CD4-positive, CD25-positive, alpha-beta regulatory T cell (primary cell): ENCODE data around the gene LCORL. TPM values are rescaled to one million over a fixed set of nuclear protein-coding genes. Genes with fewer than 3 reads are reported as not detected.
"Not testable (repeated sequence)": the region's sequence is repeated elsewhere in the genome, so short reads cannot be mapped to it uniquely, and the experiment has no call there.

Source experiments
- ATAC-seq, 2 donors: fragments of 150-1000 bp; cut with Tn5 transposase; one replicate each; pipeline ENCODE4 v1.10.0; 2021; ENCODE audit warnings: low read depth in 2 of 2, moderate number of reproducible peaks in 2 of 2, moderate library complexity in 1 of 2
- DNase-seq, 3 donors: peaks; one replicate each; pipeline versions ENCODE4 v3.0.0 to v3.0.0-alpha.2; 2012 to 2022; ENCODE audit warnings: mixed read lengths in 1 of 3
- H3K27ac ChIP-seq: one replicate; pipeline ENCODE4 v1.7.0; 2013; ENCODE audit warnings: mild to moderate bottlenecking, low read length; ENCODE audit not compliant: insufficient read depth, poor library complexity, severe bottlenecking
- H3K27me3 ChIP-seq: one replicate; pipeline ENCODE4 v1.7.0; 2013; ENCODE audit warnings: low read length; ENCODE audit not compliant: control insufficient read depth, insufficient read depth
- H3K36me3 ChIP-seq: one replicate; pipeline ENCODE4 v1.7.0; 2013; ENCODE audit warnings: mild to moderate bottlenecking, low read length, moderate library complexity; ENCODE audit not compliant: control insufficient read depth, insufficient read depth
- H3K4me1 ChIP-seq: 2 replicates; pipeline ENCODE4 v1.7.0; 2013; ENCODE audit warnings: mild to moderate bottlenecking, low read length; ENCODE audit not compliant: insufficient read depth, control insufficient read depth, poor library complexity, severe bottlenecking
- H3K4me3 ChIP-seq: one replicate; pipeline ENCODE4 v1.7.0; 2013; ENCODE audit warnings: low read depth, mild to moderate bottlenecking, low read length, moderate library complexity
- H3K9me3 ChIP-seq, 2 experiments: 1 replicate in 1 of 2; 2 replicates in 1 of 2; pipeline ENCODE4 v1.7.0; 2013; ENCODE audit warnings: low read length in 2 of 2, mild to moderate bottlenecking in 1 of 2, moderate library complexity in 1 of 2; ENCODE audit not compliant: control insufficient read depth in 2 of 2
- H3K27ac Mint-ChIP-seq, 3 donors: one replicate each; pipeline ENCODE4 v1.8.0; 2020 to 2022; ENCODE audit warnings: mild to moderate bottlenecking in 3 of 3, mixed read lengths in 3 of 3, moderate library complexity in 2 of 3
- H3K27me3 Mint-ChIP-seq: one replicate; pipeline ENCODE4 v1.8.0; 2022; ENCODE audit warnings: mild to moderate bottlenecking, mixed read lengths
- H3K36me3 Mint-ChIP-seq: one replicate; pipeline ENCODE4 v1.8.0; 2020; ENCODE audit warnings: mixed read lengths
- H3K4me1 Mint-ChIP-seq, 4 donors: one replicate each; pipeline ENCODE4 v1.8.0; 2020 to 2022; ENCODE audit warnings: mixed read lengths in 4 of 4, mild to moderate bottlenecking in 1 of 4
- H3K4me3 Mint-ChIP-seq, 4 donors: one replicate each; pipeline ENCODE4 v1.8.0; 2020 to 2022; ENCODE audit warnings: mild to moderate bottlenecking in 4 of 4, mixed read lengths in 4 of 4, moderate library complexity in 3 of 4
- H3K9me3 Mint-ChIP-seq, 7 donors: one replicate each; pipeline ENCODE4 v1.8.0; 2020 to 2022; ENCODE audit warnings: mixed read lengths in 7 of 7, mild to moderate bottlenecking in 3 of 7, moderate library complexity in 2 of 7
- polyA plus RNA-seq, 4 donors: library from polyadenylated mRNA; unstranded; fragments of 300-500 nt; fragmentation: Illumina TruSeq; gene quantifications; one replicate each; pipeline ENCODE4 v1.2.3, GENCODE V29; 2021
- total RNA-seq: library from RNA; stranded (reverse); gene quantifications from one replicate; pipeline ENCODE4 v1.2.3, GENCODE V29; 2022

LCORL gene
- total and polyA plus RNA-seq, 5 donors from 2014 or later = 7.0 to 15.6 (median 11.3) TPM

GRCh38 chr4:17854036-17854435, 167.5 kb downstream of the LCORL start:
- no peaks in the 10 kb centered on the region for H3K36me3 ChIP-seq
- no peak overlapping the region for H3K4me3 Mint-ChIP-seq
- no peak for DNase-seq
- H3K9me3 ChIP-seq = peaks cover 0 to 3% of the 10 kb centered on the region in 2 experiments
- H3K27me3 ChIP-seq = no peaks in the 10 kb centered on the region
- H3K27ac Mint-ChIP-seq = no peak overlapping the region
- ATAC-seq = no peak
- H3K27ac ChIP-seq = no peak overlapping the region
- H3K36me3 Mint-ChIP-seq = peaks cover 4% of the 10 kb centered on the region
- H3K9me3 Mint-ChIP-seq = peaks cover 0 to 8% (median 5%) of the 10 kb centered on the region in 7 donors
- H3K4me1 Mint-ChIP-seq = no peaks in the 10 kb centered on the region
- H3K4me3 ChIP-seq = no peak overlapping the region
- H3K27me3 Mint-ChIP-seq = no peaks in the 10 kb centered on the region
- no peaks in the 10 kb centered on the region for H3K4me1 ChIP-seq

DNA sequence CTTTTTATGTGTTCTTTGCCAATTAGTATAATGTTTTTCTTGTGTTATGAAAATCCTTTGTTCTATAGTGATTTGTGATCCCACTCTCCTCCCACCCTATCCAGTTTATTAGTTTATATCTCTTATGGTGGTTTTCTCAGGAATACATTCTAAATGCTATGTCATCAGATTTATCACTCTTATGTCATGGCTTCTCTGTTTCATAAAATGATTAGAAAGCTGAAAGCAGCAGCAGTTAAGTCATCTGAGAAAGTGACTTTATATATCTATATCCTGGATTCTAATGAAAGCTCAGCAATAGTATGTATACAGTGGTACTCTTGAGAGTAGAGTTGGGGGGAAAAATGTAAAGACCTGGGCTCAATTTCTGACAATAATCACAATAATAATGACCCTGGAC, 169.6 kb downstream of the LCORL start:
- Histone ChIP-seq H3K27me3 (no peaks in the 10 kb centered on the region), H3K9me3 (no peaks in the 10 kb centered on the region), H3K4me3 (no peak overlapping the region), H3K27ac (no peak overlapping the region), H3K4me1 (no peaks in the 10 kb centered on the region), H3K36me3 (no peaks in the 10 kb centered on the region)
- no peaks in the 10 kb centered on the region for H3K4me1 Mint-ChIP-seq
- H3K9me3 Mint-ChIP-seq = peaks cover 0 to 4% (median 0%) of the 10 kb centered on the region in 7 donors
- no peaks in the 10 kb centered on the region for H3K36me3 Mint-ChIP-seq
- no peak overlapping the region for H3K27ac Mint-ChIP-seq
- ATAC-seq (no peak), DNase-seq (no peak)
- H3K4me3 Mint-ChIP-seq = no peak overlapping the region
- no peaks in the 10 kb centered on the region for H3K27me3 Mint-ChIP-seq

DNA sequence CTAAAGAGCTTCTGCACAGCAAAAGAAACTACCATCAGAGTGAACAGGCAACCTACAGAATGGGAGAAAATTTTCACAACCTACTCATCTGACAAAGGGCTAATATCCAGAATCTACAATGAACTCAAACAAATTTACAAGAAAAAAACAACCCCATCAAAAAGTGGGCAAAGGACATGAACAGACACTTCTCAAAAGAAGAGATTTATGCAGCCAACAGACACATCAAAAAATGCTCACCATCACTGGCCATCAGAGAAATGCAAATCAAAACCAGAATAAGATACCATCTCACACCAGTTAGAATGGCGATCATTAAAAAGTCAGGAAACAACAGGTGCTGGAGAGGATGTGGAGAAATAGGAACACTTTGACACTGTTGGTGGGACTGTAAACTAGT, 171.3 kb downstream of the LCORL start:
- H3K4me3 Mint-ChIP-seq, ATAC-seq, H3K4me1 ChIP-seq, H3K4me1 Mint-ChIP-seq, H3K36me3 Mint-ChIP-seq, H3K4me3 ChIP-seq, H3K27ac Mint-ChIP-seq, H3K27me3 Mint-ChIP-seq, H3K9me3 Mint-ChIP-seq, H3K9me3 ChIP-seq, H3K27me3 ChIP-seq, DNase-seq, H3K27ac ChIP-seq, H3K36me3 ChIP-seq: not testable (repeated sequence)

DNA sequence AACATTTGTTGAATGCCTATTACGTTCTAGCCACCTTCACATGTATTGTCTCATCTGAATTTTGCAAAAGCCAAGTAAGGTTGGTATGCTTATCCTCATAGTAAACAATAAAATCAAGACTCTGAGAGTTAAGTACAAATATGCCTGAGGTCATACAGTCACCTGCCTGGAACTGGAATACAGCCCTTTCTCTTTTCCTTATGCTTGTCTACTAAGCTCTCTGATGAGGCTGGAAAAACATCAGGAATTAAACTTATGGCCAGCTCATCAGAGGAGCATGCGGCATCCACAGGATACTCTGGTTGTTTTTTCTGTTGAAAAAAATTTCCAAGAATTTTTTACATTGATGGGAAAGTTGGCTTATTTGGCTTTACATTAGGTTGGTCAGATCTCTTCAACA, 175.3 kb downstream of the LCORL start:
- H3K27ac ChIP-seq = no peak overlapping the region
- Mint-ChIP-seq H3K4me1 (peaks cover 0 to 5% (median 0%) of the 10 kb centered on the region in 4 donors), H3K36me3 (no peaks in the 10 kb centered on the region), H3K9me3 (peaks cover 0 to 1% (median 0%) of the 10 kb centered on the region in 7 donors), H3K4me3 (no peak overlapping the region), H3K27ac (no peak overlapping the region), H3K27me3 (no peaks in the 10 kb centered on the region)
- no peaks in the 10 kb centered on the region for H3K27me3 ChIP-seq
- H3K9me3 ChIP-seq = no peaks in the 10 kb centered on the region
- no peak for ATAC-seq
- H3K36me3 ChIP-seq = no peaks in the 10 kb centered on the region
- H3K4me3 ChIP-seq = no peak overlapping the region
- no peak for DNase-seq
- no peaks in the 10 kb centered on the region for H3K4me1 ChIP-seq

GRCh38 chr4:17823871-17824669, 197.5 kb downstream of the LCORL start:
- DNase-seq = no peak
- Mint-ChIP-seq H3K4me3 (peak overlapping the region; percentile 42 to 82 (median 55)), H3K9me3 (no peaks in the 10 kb centered on the region), H3K27ac (peak overlapping the region; percentile 11 to 93 (median 43)), H3K36me3 (no peaks in the 10 kb centered on the region), H3K27me3 (no peaks in the 10 kb centered on the region), H3K4me1 (peaks cover 14 to 60% (median 44%) of the 10 kb centered on the region in 4 donors)
- Histone ChIP-seq H3K36me3 (no peaks in the 10 kb centered on the region), H3K4me1 (peaks cover 7% of the 10 kb centered on the region), H3K4me3 (peak overlapping the region; percentile 73), H3K27me3 (no peaks in the 10 kb centered on the region), H3K9me3 (no peaks in the 10 kb centered on the region), H3K27ac (no peak overlapping the region)
- no peak for ATAC-seq

DNA sequence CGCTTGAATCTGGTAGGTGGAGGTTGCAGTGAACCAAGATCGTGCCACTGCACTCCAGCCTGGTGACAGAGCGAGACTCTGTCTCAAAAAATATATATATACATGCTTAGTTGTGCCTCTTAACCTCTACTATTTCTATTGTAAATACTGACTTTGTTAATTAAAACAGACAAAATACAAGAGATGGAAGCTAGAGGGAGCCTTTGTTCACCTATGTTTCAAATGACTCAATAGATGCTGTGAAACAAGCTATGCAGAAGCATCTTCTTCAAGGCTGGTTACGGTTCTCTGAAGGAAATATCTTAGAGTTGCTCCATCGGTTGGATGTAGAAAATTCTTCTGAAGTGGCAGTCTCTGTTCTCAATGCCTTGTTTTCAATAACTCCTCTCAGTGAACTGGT, 204.5 kb downstream of the LCORL start:
- peak; percentile 83 to 89 for ATAC-seq
- Histone ChIP-seq H3K36me3 (no peaks in the 10 kb centered on the region), H3K4me1 (peaks cover 20% of the 10 kb centered on the region), H3K9me3 (no peaks in the 10 kb centered on the region), H3K4me3 (peak overlapping the region; percentile 79), H3K27ac (peak overlapping the region; percentile 55), H3K27me3 (no peaks in the 10 kb centered on the region)
- Mint-ChIP-seq H3K36me3 (no peaks in the 10 kb centered on the region), H3K9me3 (no peaks in the 10 kb centered on the region), H3K4me3 (peak overlapping the region; percentile 27 to 91 (median 75)), H3K4me1 (peaks cover 17 to 42% (median 33%) of the 10 kb centered on the region in 4 donors), H3K27me3 (no peaks in the 10 kb centered on the region), H3K27ac (peak overlapping the region; percentile 7 to 84 (median 77))
- DNase-seq = peak in 2 of 3 donors; percentile 59 to 72

GRCh38 chr4:17816142-17816541, 205.4 kb downstream of the LCORL start:
- H3K4me1 Mint-ChIP-seq = peaks cover 21 to 44% (median 34%) of the 10 kb centered on the region in 4 donors
- no peak for DNase-seq
- Histone ChIP-seq H3K4me3 (no peak overlapping the region), H3K9me3 (no peaks in the 10 kb centered on the region), H3K4me1 (peaks cover 28% of the 10 kb centered on the region), H3K36me3 (no peaks in the 10 kb centered on the region), H3K27me3 (no peaks in the 10 kb centered on the region), H3K27ac (peak overlapping the region; percentile 28)
- ATAC-seq = no peak
- H3K9me3 Mint-ChIP-seq = no peaks in the 10 kb centered on the region
- peak overlapping the region in 1 of 4 donors; percentile 34 for H3K4me3 Mint-ChIP-seq
- no peaks in the 10 kb centered on the region for H3K27me3 Mint-ChIP-seq
- H3K36me3 Mint-ChIP-seq = no peaks in the 10 kb centered on the region
- no peak overlapping the region for H3K27ac Mint-ChIP-seq

- Mint-ChIP-seq H3K27ac (peak overlapping the region in 1 of 3 donors; percentile 56), H3K4me3 (no peak overlapping the region), H3K36me3 (no peaks in the 10 kb centered on the region), H3K9me3 (no peaks in the 10 kb centered on the region), H3K27me3 (no peaks in the 10 kb centered on the region), H3K4me1 (peaks cover 23 to 53% (median 30%) of the 10 kb centered on the region in 4 donors)
- ATAC-seq (no peak), DNase-seq (no peak)
- no peaks in the 10 kb centered on the region for H3K9me3 ChIP-seq
- no peak overlapping the region for H3K27ac ChIP-seq
- peak overlapping the region; percentile 33 for H3K4me3 ChIP-seq
- H3K27me3 ChIP-seq = no peaks in the 10 kb centered on the region
- H3K4me1 ChIP-seq = peaks cover 36% of the 10 kb centered on the region
- no peaks in the 10 kb centered on the region for H3K36me3 ChIP-seq
Observed at GRCh38 chr4:17814140-17814539, 207.4 kb downstream of the LCORL start.
